HL-60 (cell line): ENCODE data around the gene PARD3.

ENCODE experiments used
- TF ChIP-seq, protein P1 (sequence below): IDR thresholded peaks from one replicate; pipeline ENCODE4 v1.5.1; 2011; ENCODE audit warnings: low read length, control low read depth, inconsistent platforms; ENCODE audit not compliant: insufficient read depth
- TF ChIP-seq, protein P2 (sequence below): IDR thresholded peaks from 2 replicates; pipeline ENCODE4 v1.6.1; 2012; ENCODE audit warnings: low read depth; ENCODE audit not compliant: insufficient replicate concordance

- TF ChIP-seq, protein P1, sequence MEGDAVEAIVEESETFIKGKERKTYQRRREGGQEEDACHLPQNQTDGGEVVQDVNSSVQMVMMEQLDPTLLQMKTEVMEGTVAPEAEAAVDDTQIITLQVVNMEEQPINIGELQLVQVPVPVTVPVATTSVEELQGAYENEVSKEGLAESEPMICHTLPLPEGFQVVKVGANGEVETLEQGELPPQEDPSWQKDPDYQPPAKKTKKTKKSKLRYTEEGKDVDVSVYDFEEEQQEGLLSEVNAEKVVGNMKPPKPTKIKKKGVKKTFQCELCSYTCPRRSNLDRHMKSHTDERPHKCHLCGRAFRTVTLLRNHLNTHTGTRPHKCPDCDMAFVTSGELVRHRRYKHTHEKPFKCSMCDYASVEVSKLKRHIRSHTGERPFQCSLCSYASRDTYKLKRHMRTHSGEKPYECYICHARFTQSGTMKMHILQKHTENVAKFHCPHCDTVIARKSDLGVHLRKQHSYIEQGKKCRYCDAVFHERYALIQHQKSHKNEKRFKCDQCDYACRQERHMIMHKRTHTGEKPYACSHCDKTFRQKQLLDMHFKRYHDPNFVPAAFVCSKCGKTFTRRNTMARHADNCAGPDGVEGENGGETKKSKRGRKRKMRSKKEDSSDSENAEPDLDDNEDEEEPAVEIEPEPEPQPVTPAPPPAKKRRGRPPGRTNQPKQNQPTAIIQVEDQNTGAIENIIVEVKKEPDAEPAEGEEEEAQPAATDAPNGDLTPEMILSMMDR, result no peak
- TF ChIP-seq, protein P2, sequence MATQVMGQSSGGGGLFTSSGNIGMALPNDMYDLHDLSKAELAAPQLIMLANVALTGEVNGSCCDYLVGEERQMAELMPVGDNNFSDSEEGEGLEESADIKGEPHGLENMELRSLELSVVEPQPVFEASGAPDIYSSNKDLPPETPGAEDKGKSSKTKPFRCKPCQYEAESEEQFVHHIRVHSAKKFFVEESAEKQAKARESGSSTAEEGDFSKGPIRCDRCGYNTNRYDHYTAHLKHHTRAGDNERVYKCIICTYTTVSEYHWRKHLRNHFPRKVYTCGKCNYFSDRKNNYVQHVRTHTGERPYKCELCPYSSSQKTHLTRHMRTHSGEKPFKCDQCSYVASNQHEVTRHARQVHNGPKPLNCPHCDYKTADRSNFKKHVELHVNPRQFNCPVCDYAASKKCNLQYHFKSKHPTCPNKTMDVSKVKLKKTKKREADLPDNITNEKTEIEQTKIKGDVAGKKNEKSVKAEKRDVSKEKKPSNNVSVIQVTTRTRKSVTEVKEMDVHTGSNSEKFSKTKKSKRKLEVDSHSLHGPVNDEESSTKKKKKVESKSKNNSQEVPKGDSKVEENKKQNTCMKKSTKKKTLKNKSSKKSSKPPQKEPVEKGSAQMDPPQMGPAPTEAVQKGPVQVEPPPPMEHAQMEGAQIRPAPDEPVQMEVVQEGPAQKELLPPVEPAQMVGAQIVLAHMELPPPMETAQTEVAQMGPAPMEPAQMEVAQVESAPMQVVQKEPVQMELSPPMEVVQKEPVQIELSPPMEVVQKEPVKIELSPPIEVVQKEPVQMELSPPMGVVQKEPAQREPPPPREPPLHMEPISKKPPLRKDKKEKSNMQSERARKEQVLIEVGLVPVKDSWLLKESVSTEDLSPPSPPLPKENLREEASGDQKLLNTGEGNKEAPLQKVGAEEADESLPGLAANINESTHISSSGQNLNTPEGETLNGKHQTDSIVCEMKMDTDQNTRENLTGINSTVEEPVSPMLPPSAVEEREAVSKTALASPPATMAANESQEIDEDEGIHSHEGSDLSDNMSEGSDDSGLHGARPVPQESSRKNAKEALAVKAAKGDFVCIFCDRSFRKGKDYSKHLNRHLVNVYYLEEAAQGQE, result no peak
Measured at GRCh38 chr10:34196058-34196433, 619.0 kb downstream of the PARD3 start.
